ENCODE measurements around the gene GLUD2. TPM values are rescaled to one million over a fixed set of nuclear protein-coding genes. Genes with fewer than 3 reads are reported as not detected.

The GLUD2 gene
- total RNA-seq, 1 donor from 2014 or later, result 0.27 TPM

DNA sequence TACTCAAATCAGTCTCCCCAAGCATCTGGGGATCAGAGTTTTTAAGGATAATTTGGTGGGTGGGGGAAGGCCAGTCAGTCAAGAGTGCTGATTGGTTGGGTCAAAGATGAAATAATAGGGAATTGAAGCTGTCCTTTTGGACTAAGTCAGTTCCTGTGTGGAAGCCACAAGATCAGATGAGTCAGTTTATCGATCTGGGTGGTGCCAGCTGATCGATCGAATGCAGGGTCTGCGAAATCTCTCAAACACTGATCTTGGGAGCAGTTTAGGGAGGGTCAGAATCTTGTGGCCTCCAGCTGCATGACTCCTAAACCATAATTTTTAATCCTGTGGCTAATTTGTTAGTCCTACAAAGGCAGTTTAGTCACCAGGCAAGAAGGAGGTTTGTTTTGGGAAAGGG is 17.3 kb upstream of the GLUD2 start:
- H3K27me3 Mint-ChIP-seq (ENCODE audit: unreplicated experiment), result no peaks in the 10 kb centered on the region
- no peaks in the 10 kb centered on the region for H3K36me3 Mint-ChIP-seq (ENCODE audit: unreplicated experiment)
- no peaks in the 10 kb centered on the region for H3K9me3 Mint-ChIP-seq (ENCODE audit: unreplicated experiment)
- TF ChIP-seq, protein P1, sequence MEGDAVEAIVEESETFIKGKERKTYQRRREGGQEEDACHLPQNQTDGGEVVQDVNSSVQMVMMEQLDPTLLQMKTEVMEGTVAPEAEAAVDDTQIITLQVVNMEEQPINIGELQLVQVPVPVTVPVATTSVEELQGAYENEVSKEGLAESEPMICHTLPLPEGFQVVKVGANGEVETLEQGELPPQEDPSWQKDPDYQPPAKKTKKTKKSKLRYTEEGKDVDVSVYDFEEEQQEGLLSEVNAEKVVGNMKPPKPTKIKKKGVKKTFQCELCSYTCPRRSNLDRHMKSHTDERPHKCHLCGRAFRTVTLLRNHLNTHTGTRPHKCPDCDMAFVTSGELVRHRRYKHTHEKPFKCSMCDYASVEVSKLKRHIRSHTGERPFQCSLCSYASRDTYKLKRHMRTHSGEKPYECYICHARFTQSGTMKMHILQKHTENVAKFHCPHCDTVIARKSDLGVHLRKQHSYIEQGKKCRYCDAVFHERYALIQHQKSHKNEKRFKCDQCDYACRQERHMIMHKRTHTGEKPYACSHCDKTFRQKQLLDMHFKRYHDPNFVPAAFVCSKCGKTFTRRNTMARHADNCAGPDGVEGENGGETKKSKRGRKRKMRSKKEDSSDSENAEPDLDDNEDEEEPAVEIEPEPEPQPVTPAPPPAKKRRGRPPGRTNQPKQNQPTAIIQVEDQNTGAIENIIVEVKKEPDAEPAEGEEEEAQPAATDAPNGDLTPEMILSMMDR (IDR thresholded peaks at IDR 0.05; ENCODE audit: partially characterized antibody, unreplicated experiment), result no peak
- H3K4me3 Mint-ChIP-seq (ENCODE audit: unreplicated experiment), result no peak overlapping the region
- no peak for DNase-seq
- H3K4me1 Mint-ChIP-seq (ENCODE audit: low read depth, unreplicated experiment), result no peaks in the 10 kb centered on the region
- no peak overlapping the region for H3K27ac Mint-ChIP-seq (ENCODE audit: unreplicated experiment)

DNA sequence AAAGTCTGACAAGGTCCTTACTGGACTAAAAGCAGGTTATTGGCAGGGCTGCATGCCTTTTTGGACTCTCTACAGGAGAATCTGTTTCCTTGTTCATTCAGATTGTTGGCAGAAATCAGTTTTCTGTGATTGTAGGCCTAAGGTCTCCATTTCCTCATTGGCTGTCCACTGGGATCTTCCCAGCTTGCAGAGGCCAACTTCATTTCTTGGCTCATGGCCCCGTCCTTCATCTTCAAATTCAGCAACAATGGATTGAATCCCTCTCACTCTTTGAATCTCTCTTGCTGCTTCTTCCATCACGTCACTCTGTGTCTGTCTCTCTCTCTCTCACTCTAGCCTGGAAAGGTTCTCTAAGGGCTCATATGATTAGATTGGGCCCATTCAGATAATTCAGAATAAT is 14.9 kb upstream of the GLUD2 start:
- Mint-ChIP-seq H3K4me3 (ENCODE audit: unreplicated experiment) (no peak overlapping the region), H3K4me1 (ENCODE audit: low read depth, unreplicated experiment) (no peaks in the 10 kb centered on the region), H3K36me3 (ENCODE audit: unreplicated experiment) (no peaks in the 10 kb centered on the region), H3K27ac (ENCODE audit: unreplicated experiment) (no peak overlapping the region), H3K9me3 (ENCODE audit: unreplicated experiment) (no peaks in the 10 kb centered on the region), H3K27me3 (ENCODE audit: unreplicated experiment) (no peaks in the 10 kb centered on the region)
- DNase-seq, result no peak
- TF ChIP-seq, protein P1 (IDR thresholded peaks at IDR 0.05; ENCODE audit: partially characterized antibody, unreplicated experiment), result no peak

GRCh38 chrX:121036137-121036536 is 11.3 kb upstream of the GLUD2 start:
- TF ChIP-seq, protein P1 (IDR thresholded peaks at IDR 0.05; ENCODE audit: partially characterized antibody, unreplicated experiment), result no peak
- Mint-ChIP-seq H3K36me3 (ENCODE audit: unreplicated experiment) (no peaks in the 10 kb centered on the region), H3K9me3 (ENCODE audit: unreplicated experiment) (no peaks in the 10 kb centered on the region), H3K27me3 (ENCODE audit: unreplicated experiment) (no peaks in the 10 kb centered on the region), H3K4me3 (ENCODE audit: unreplicated experiment) (no peak overlapping the region), H3K4me1 (ENCODE audit: low read depth, unreplicated experiment) (no peaks in the 10 kb centered on the region), H3K27ac (ENCODE audit: unreplicated experiment) (no peak overlapping the region)
- no peak for DNase-seq

- Mint-ChIP-seq H3K4me3 (ENCODE audit: unreplicated experiment) (no peak overlapping the region), H3K9me3 (ENCODE audit: unreplicated experiment) (no peaks in the 10 kb centered on the region), H3K4me1 (ENCODE audit: low read depth, unreplicated experiment) (no peaks in the 10 kb centered on the region), H3K36me3 (ENCODE audit: unreplicated experiment) (no peaks in the 10 kb centered on the region), H3K27me3 (ENCODE audit: unreplicated experiment) (no peaks in the 10 kb centered on the region), H3K27ac (ENCODE audit: unreplicated experiment) (no peak overlapping the region)
- no peak for DNase-seq
- TF ChIP-seq, protein P1 (IDR thresholded peaks at IDR 0.05; ENCODE audit: partially characterized antibody, unreplicated experiment), result no peak
Measured at GRCh38 chrX:121036951-121037350, 10.5 kb upstream of the GLUD2 start.

DNA sequence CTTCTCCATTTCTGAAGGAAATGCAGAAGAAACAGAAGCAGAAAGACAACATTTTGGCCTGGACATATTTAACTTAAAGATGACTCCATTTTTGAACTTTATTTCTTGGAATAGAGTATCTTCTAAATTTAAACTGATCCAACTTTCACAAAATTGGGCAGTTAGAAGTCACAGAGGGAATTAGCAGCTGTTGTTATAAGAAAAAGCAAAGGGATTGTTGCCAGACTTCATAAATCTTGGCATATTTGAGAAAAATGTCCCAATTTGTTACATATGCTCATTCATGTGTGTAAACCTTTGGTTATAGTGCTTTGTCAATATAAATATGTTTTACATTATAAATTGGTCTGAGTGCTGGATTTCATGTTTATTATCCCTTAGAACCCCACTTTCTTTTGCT is 3.4 kb downstream of the GLUD2 start:
- H3K4me1 Mint-ChIP-seq (ENCODE audit: low read depth, unreplicated experiment), result no peaks in the 10 kb centered on the region
- TF ChIP-seq, protein P1 (IDR thresholded peaks at IDR 0.05; ENCODE audit: partially characterized antibody, unreplicated experiment), result no peak
- no peaks in the 10 kb centered on the region for H3K9me3 Mint-ChIP-seq (ENCODE audit: unreplicated experiment)
- no peaks in the 10 kb centered on the region for H3K36me3 Mint-ChIP-seq (ENCODE audit: unreplicated experiment)
- H3K27me3 Mint-ChIP-seq (ENCODE audit: unreplicated experiment), result peaks cover 3% of the 10 kb centered on the region
- DNase-seq, result no peak
- H3K4me3 Mint-ChIP-seq (ENCODE audit: unreplicated experiment), result no peak overlapping the region
- H3K27ac Mint-ChIP-seq (ENCODE audit: unreplicated experiment), result no peak overlapping the region
